Measurements from ENCODE around the gene DCHS2.

DCHS2 gene

DNA sequence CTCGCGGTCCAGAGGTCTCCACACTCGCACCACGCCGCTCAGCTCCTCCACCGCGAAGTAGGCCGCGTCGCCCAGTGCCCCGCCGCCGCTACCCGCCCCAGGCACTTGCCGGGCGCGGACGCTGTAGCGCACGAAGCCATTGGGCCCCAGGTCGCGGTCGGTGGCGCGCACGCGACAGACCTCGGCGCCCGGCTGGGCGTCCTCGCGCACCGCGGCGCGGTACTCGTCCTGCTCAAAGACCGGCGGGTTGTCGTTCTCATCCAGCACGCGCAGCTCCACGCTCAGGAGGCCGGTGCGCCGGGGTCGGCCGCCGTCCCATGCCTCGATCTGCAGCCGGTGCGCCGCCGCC lies 1.4 kb downstream of the DCHS2 start:
- FAIRE-seq = no peak

DNA sequence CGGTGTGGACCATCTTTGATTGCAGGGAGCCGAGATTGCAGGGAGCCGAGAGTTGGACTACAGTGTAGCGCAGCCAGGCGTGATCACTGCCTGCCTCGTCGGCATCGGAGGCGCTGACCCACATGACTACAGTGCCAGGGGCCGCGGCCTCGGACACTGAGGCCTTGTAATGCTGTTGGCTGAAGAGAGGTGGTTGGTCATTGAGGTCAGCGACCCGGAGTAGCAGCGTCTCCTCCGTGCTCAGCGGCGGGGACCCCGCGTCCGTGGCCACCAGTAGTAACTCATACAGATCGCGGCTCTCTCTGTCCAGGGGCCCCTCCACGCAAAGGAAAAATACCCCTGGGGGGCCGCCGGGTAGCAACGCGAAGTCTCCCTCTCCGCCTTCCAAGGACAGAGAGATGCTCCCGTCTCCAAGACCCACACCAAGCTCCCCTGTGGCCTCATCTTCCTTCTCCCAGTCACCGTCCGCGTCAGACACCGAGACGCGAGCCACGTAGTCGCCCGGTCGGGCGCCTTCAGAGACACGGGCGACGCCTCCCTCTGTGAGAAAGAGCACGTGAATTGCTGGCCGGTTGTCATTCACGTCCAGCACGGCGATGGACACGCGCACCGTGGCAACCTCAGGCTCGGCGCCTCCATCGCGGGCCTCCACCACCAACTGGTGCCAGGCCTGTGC lies 1.9 kb downstream of the DCHS2 start:
- no peak for FAIRE-seq

DNA sequence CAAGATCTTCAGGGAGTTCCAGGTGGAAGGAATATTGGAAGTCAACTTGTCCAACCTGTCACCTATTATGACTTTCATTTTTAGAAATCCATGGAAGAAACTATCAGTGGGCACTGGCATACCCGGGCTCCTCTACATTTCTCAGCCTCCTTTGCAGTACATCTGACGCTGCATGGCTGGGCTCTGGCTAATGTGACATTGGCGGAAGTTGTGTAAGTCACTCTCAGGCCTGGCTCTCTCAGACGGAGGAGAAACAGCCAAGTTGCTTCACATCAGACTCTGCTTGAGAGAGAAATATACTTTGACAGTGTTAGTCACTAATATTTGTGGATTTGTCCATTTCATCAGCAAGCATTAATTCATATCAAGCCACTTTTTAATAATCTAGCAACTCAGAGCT lies 4.5 kb downstream of the DCHS2 start:
- no peak for FAIRE-seq

DNA sequence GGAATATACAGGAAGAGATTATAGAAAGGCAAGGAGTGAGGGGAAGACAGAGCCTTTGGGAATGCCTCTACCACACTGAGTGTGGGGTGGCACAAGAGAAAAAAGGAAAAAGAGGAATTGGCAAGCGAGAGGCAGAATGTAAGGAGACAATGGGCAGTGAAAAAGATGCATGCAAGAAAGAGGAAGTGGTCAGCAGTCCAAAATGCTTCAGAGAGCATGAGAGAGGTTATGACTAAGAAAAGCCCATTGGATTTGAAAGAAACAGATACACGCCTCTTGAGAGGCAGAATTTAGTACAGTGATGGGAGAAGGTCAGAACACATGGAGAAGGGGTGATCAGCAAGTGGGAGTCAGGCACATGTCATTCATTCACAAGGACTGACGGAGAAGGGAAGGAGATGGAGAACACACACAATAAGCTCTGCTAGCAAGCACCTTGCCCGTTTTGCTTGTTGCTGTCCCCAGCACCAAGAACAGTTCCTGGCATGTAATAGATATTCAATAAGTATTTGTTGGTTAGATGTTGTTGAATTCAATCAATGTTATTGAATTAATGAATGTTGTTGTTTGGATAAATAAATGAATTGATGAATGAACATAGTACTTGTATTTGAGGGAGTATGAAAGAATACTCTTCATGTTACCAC lies 6.3 kb downstream of the DCHS2 start:
- FAIRE-seq = no peak

DNA sequence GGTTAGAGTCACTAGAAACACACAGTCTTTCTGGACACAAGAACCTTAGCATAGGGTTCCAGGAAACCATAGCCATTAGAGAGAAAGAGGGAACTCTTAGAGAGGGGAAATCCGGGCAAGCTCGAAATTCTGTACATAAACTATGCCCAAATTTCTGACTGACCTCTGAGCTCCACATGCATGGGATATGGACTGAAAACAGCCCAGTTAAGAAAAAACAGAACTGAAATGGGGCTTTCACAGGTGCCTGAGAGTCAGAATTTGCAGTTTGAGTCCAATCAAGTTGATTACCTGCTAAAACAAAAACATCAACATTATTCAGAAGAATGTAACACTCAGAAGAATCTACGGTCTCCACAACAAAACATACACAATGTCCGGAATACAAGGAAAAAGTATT lies 13.1 kb downstream of the DCHS2 start:
- no peak for FAIRE-seq

DNA sequence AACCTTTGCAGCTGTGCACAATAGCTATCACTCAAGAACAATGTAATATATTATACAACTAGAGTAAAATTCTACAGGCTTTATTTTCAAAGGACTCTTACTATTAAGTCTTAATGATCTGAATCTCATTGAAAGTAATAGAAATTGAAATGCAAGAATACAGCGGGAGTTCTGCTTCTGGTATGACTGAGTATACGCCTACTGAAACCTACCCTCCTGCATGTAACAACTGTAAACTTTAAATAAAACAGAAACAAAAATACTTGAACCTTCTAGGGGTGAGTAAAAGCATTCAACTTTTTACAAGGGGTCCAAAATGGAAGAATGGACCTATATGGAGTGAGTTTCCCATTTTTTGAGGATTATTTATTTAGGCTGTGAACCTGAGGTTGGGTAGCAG lies 13.5 kb downstream of the DCHS2 start:
- no peak for FAIRE-seq

GRCh38 chr4:154476232-154476631 lies 15.4 kb downstream of the DCHS2 start:
- no peak for FAIRE-seq

DNA sequence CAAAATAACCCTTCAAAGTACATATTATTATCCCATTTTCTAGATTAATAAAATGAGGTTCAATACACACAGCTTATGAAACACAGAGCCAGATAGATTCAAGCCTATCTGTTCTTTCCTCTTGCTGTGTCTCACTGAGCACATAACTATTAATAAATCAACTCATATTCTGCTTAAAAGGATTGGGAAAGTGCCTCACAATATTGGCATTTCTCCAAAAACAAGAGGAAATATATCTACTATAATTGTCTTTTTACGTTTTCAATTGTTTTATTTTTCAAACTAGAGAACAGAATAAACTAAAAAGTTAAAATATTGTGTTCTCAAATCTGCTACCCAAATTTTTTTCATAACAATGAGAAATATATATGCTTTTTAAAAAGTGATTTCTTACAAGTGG lies 15.8 kb downstream of the DCHS2 start:
- peak; percentile 17 for FAIRE-seq

DNA sequence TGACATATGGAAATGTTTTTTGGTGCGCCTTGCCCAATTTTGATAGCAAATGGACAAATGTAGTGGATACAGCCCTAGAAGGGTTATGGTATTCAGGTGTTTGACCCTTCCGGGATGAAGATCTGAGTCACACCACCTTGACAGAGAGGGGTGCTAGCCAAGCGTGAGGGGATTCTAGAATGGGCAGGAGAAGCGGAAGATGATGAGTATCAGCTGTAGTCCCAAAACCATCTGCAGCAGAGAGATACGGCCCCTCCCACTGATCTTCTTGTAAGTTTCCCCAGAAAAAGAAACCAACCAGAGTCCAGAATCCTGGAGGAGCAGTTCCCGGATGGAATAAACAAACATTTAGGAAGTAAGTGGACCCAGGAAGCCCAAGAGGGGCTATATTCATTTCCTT lies 18.1 kb downstream of the DCHS2 start:
- no peak for FAIRE-seq

- FAIRE-seq = no peak
Measured at GRCh38 chr4:154472858-154473257, 18.7 kb downstream of the DCHS2 start.

DNA sequence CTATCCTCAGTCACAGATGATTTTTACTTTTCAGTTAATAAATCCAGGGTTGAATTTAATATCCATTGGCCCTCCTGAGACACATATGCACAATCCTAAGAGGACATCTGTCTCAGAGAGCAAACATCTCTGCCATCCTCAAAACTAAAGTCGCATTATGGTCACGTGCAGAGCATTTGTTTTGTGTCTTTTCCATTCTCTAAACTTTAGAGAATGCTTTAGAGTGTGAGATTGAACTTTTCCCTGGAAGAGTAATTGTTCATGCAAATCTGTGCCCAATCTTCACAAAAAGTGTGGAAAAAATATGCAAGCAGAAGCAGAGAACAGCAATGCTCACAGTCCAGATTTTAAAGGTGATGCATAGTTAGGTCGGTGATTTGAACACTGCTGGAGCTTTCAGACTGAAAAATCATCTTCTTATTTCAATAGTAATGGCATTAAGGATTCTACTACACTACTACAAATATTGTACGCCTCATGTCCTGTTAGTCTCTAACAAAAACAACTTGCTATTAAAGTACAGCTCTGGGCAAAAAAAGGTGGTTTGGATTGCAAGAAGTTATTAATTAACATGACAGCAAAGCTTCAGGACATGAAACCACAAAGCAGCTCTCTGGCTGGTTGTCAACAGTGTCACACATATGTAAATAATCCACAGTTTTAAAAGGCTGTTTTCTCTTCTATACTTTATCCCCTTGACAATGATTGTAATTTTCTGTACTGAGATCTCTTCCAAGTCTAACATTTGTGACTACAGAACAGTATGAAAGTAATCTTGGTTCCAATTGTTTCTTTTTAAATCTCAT lies 19.9 kb downstream of the DCHS2 start:
- FAIRE-seq = no peak

DNA sequence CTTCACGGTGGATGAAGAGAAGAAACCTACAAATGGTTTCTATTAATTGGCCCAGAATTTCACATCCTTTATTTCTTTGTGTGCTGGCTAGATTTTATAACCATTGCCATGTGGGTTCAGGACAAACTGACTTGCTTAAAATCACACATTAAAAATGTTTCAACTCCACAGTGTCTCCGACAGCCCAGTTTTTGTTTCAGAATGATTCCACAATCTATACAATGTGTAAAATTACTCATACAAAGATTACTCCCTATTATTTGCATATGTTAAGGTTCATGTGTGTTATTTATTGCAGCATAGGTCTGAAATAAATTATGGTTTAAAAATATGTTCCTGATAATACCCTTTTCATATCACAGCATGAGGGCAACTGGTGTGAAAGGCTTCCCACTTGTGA lies 20.6 kb downstream of the DCHS2 start:
- no peak for FAIRE-seq

DNA sequence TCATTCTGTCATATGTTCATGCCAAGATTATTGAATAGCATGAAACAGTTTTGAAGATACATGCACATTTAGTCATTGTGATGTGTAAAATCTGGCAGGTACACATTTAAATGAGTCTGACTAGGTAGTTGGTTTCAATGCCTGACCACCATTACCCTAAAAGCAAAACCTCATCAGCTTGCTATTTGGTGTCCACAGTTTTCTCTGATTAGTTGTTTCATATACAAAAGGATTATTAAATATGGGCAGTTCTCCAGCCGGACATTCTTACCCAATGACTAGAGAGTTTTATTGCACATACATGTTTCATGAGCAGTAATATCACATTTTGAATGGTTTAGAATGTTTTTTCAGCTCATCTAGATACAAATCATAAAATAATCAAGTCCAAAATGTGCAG lies 23.7 kb downstream of the DCHS2 start:
- FAIRE-seq = no peak

DNA sequence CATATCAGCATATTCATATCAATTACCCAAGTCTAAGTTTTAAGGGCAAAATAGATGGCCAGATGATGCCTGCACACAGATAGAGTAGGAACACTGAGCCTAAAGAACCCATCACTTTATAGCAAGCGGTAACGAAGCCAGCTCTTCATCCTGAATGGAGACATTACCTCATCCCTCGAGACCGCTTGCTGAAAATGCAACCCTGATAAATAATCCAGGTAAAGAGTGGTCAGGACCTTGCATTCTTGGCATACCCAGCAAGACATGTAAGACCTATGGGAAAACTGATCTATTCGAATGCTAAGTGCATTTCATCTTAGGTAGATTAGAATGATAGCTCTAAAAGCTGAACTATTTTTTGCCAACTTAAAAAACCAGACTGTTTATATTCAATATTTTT lies 25.3 kb downstream of the DCHS2 start:
- no peak for FAIRE-seq

DNA sequence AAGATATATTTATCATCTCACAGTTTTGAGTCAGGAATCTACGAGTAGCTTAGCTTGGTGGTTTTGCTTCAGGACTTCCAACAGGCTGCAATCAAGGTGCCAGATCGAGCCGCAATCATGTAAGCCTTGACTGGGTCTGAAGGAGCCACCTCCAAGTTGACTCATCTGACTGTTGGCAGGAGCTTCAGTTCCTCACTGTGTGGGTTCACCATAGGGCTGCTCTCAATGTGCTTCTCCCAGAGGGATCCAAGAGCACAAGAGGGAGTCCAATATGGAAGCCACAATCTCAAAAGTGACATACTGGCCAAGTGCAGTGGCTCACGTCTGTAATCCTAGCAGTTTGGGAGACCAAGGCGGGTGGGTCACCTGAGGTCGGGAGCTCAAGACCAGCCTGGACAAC lies 26.5 kb downstream of the DCHS2 start:
- no peak for FAIRE-seq

- no peak for FAIRE-seq
Measured at GRCh38 chr4:154464654-154465053, 26.9 kb downstream of the DCHS2 start.

GRCh38 chr4:154462081-154462810 lies 29.4 kb downstream of the DCHS2 start:
- FAIRE-seq = no peak

- FAIRE-seq = no peak
Measured at GRCh38 chr4:154457471-154457870, 34.1 kb downstream of the DCHS2 start.

DNA sequence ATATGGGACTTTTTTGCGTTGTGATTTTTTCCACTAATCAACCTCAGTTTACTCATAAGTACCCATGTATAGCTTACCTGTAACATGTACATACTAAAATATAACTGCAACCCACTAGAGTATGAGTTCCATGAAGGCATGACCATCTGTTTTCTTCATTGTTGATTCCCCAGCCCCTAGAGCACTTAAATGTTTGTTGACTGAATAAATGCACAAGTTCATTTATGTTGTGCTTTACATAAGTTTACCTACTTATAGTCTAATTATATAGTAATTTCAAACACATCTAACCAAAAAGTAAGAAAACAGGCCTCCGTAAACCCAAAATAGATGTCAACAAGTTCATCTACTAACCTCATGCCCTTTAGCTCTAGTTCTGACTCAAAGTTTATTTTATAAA lies 34.7 kb downstream of the DCHS2 start:
- FAIRE-seq = no peak

DNA sequence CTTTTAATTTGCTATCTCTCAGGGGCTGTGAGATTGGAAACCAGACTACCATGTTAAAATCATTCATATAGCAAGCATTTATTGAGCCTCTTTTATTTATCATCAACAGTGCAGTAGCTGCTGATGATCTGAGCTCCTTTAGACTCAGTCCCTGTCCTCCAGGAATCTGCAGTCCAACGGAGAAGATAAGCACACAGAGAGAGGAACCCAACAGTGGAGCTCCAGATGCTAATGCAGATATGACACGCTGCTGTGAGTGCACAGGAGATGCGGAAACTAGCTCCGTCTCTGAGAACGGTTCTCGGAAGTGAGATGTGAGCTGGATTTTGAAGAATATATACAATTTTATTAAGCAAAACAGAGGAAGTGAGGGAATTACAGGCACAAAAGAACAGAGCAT lies 35.4 kb downstream of the DCHS2 start:
- FAIRE-seq = no peak

DNA sequence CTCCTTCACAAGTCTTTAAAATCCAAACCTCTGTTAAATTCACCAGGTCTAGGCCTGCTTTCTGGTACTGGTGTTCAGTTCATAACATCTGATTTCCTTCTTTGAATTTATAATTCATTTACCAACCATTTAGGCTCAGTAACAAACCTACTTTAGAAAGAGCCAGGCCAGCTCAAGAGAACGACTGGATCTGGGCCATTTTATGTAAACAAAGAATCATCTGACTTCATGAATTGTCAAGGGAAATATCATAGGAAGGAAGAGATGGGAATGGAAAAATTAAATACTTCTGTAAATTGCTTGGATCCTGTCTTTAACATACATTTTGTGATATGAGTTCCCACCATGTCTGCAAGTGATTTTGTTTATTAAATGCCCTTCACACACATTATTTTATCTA lies 36.5 kb downstream of the DCHS2 start:
- FAIRE-seq = no peak

DNA sequence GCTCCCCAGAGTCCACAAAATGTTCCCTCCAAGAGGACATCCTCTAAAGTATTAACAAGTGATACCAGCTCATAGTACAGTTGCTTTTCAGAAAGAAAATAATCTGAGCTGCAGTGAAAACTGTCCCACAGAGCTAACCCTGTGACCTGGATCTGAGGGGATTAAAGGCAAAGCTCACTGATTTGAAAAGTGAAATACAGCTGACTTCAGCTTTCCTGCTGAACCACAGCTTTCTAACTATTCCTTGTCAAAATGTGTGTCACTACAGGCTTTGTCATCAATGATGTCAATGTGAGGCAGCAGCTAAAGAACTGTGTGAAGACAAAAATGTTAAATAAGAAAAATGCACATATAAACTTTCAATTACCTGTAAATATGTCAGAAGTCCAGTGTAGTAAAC lies 36.9 kb downstream of the DCHS2 start:
- no peak for FAIRE-seq

GRCh38 chr4:154452798-154453346 lies 38.7 kb downstream of the DCHS2 start:
- no peak for FAIRE-seq
